ENCODE measurements around the gene CRYBG1. TPM values are rescaled to one million over a fixed set of nuclear protein-coding genes. Genes with fewer than 3 reads are reported as not detected.

Gene CRYBG1
- total and polyA plus RNA-seq, 4 experiments from 2014 or later = 20.5 to 47.1 (median 38.5) TPM

- no peak overlapping the region for H3K4me3 Mint-ChIP-seq
These were observed 4.1 kb upstream of the CRYBG1 start for GRCh38 chr6:106356378-106356777.

GRCh38 chr6:106359959-106360409 is 533 bp upstream of the CRYBG1 start:
- Histone ChIP-seq H3K36me3 (ENCODE audit: insufficient read depth, low read length) (no peaks in the 10 kb centered on the region), H3K4me1 (ENCODE audit: insufficient read depth, low read length) (peaks cover 17% of the 10 kb centered on the region), H3K27ac (ENCODE audit: low read depth, low read length) (no peak overlapping the region), H3K27me3 (ENCODE audit: insufficient read depth, low read length) (peaks cover 10% of the 10 kb centered on the region), H3K9me3 (ENCODE audit: control insufficient read depth in 1 of 2, low read length in 2 of 2) (no peaks in the 10 kb centered on the region), H3K4me3 (ENCODE audit: low read length in 2 of 2) (peak overlapping the region in 1 of 2 donors; percentile 52)
- Mint-ChIP-seq H3K36me3 (no peaks in the 10 kb centered on the region), H3K27me3 (peaks cover 18 to 30% of the 10 kb centered on the region in 2 donors), H3K27ac (peak overlapping the region in 2 of 7 donors; percentile 53 to 78), H3K4me1 (peaks cover 4 to 11% (median 9%) of the 10 kb centered on the region in 4 donors), H3K9me3 (no peaks in the 10 kb centered on the region), H3K4me3 (peak overlapping the region; percentile 54 to 80 (median 74))
- intact Hi-C loops (cut with micrococcal nuclease) = loop anchor here (1.0 to 5.0 kb wide), 2 partner anchors 33 to 619 kb away; partner anchors contain the start of gene ATG5
- ChIA-PET CTCF (ENCODE audit: partially characterized antibody) (interaction anchor here (1.0 to 2.8 kb wide), 10 partner anchors 8 to 619 kb away, joined by 3 to 21 read pairs (median 6); partner anchors contain the start of gene ATG5), POLR2A (ENCODE audit: partially characterized antibody) (no interaction called here)
- DNase-seq = no peak

More at GRCh38 chr6:106356378-106356777, 4.1 kb upstream of the CRYBG1 start:
- Mint-ChIP-seq H3K4me1 (peaks cover 4 to 11% (median 9%) of the 10 kb centered on the region in 4 donors), H3K9me3 (peaks cover 0 to 12% (median 7%) of the 10 kb centered on the region in 8 donors), H3K27me3 (peaks cover 36 to 42% of the 10 kb centered on the region in 2 donors), H3K36me3 (peaks cover 0 to 8% of the 10 kb centered on the region in 2 donors), H3K27ac (no peak overlapping the region)
- no peaks in the 10 kb centered on the region for H3K9me3 ChIP-seq (ENCODE audit: control insufficient read depth in 1 of 2, low read length in 2 of 2)
- ChIA-PET CTCF (ENCODE audit: partially characterized antibody) (interaction anchor here (0.9 to 1.4 kb wide), 4 partner anchors 13 to 623 kb away, joined by 3 to 5 read pairs (median 3); no protein-coding TSS in a partner anchor), POLR2A (ENCODE audit: partially characterized antibody) (no interaction called here)
- H3K4me1 ChIP-seq (ENCODE audit: insufficient read depth, low read length) = peaks cover 16% of the 10 kb centered on the region
- H3K4me3 ChIP-seq (ENCODE audit: low read length in 2 of 2) = no peak overlapping the region
- no peaks in the 10 kb centered on the region for H3K36me3 ChIP-seq (ENCODE audit: insufficient read depth, low read length)
- H3K27me3 ChIP-seq (ENCODE audit: insufficient read depth, low read length) = peaks cover 10% of the 10 kb centered on the region
- no peak overlapping the region for H3K27ac ChIP-seq (ENCODE audit: low read depth, low read length)
- intact Hi-C loops (cut with micrococcal nuclease) = no loop called here
- DNase-seq = no peak

- peaks cover 10 to 23% of the 10 kb centered on the region in 2 donors for H3K27me3 Mint-ChIP-seq
- no peaks in the 10 kb centered on the region for H3K36me3 Mint-ChIP-seq
- H3K27ac Mint-ChIP-seq = peak overlapping the region in 1 of 7 donors; percentile 15
- Histone ChIP-seq H3K4me3 (ENCODE audit: low read length in 2 of 2) (peak overlapping the region; percentile 3 to 52), H3K27ac (ENCODE audit: low read depth, low read length) (no peak overlapping the region), H3K27me3 (ENCODE audit: insufficient read depth, low read length) (peaks cover 6% of the 10 kb centered on the region), H3K4me1 (ENCODE audit: insufficient read depth, low read length) (peaks cover 17% of the 10 kb centered on the region), H3K36me3 (ENCODE audit: insufficient read depth, low read length) (no peaks in the 10 kb centered on the region), H3K9me3 (ENCODE audit: control insufficient read depth in 1 of 2, low read length in 2 of 2) (no peaks in the 10 kb centered on the region)
- ChIA-PET CTCF (ENCODE audit: partially characterized antibody) (interaction anchor here (0.6 to 2.8 kb wide), 15 partner anchors 8 to 930 kb away, joined by 3 to 21 read pairs (median 5); partner anchors contain the start of gene ATG5), POLR2A (ENCODE audit: partially characterized antibody) (interaction anchor here (1.0 to 1.2 kb wide), 2 partner anchors 36 to 152 kb away, joined by 3 read pairs; partner anchors contain the start of gene ATG5)
- H3K9me3 Mint-ChIP-seq = no peaks in the 10 kb centered on the region
- peak overlapping the region; percentile 79 to 89 (median 86) for H3K4me3 Mint-ChIP-seq
- peaks cover 4 to 11% (median 9%) of the 10 kb centered on the region in 4 donors for H3K4me1 Mint-ChIP-seq
- DNase-seq = peak in 3 of 5 donors; percentile 12 to 41 (median 32)
- intact Hi-C loops (cut with micrococcal nuclease) = loop anchor here (1.0 to 5.0 kb wide), 2 partner anchors 34 to 618 kb away; partner anchors contain the start of gene ATG5
These were observed 493 bp downstream of the CRYBG1 start for GRCh38 chr6:106360989-106361430.

- no peak overlapping the region for H3K27ac Mint-ChIP-seq
- no peak for DNase-seq
- no peaks in the 10 kb centered on the region for H3K36me3 Mint-ChIP-seq
- H3K9me3 Mint-ChIP-seq = no peaks in the 10 kb centered on the region
- H3K27ac ChIP-seq (ENCODE audit: low read depth, low read length) = no peak overlapping the region
- intact Hi-C loops (cut with micrococcal nuclease) = loop anchor here (5.0 kb wide), 1 partner anchor 36 kb away; the partner anchor contains the start of gene ATG5
- H3K4me1 ChIP-seq (ENCODE audit: insufficient read depth, low read length) = peaks cover 17% of the 10 kb centered on the region
- no peak overlapping the region for H3K4me3 ChIP-seq (ENCODE audit: low read length in 2 of 2)
- peaks cover 2 to 13% of the 10 kb centered on the region in 2 donors for H3K27me3 Mint-ChIP-seq
- H3K9me3 ChIP-seq (ENCODE audit: control insufficient read depth in 1 of 2, low read length in 2 of 2) = no peaks in the 10 kb centered on the region
- POLR2A ChIA-PET (ENCODE audit: partially characterized antibody) = no interaction called here
- H3K4me1 Mint-ChIP-seq = peaks cover 4 to 11% (median 9%) of the 10 kb centered on the region in 4 donors
- CTCF ChIA-PET (ENCODE audit: partially characterized antibody) = interaction anchor here (1.8 kb wide), 1 partner anchor 23 kb away, joined by 5 read pairs; no protein-coding TSS in a partner anchor
- H3K36me3 ChIP-seq (ENCODE audit: insufficient read depth, low read length) = no peaks in the 10 kb centered on the region
- no peak overlapping the region for H3K4me3 Mint-ChIP-seq
- peaks cover 4% of the 10 kb centered on the region for H3K27me3 ChIP-seq (ENCODE audit: insufficient read depth, low read length)
These were observed 3.1 kb downstream of the CRYBG1 start for GRCh38 chr6:106363401-106364138.

GRCh38 chr6:106369739-106370138 is 9.2 kb downstream of the CRYBG1 start:
- DNase-seq = no peak
- Histone ChIP-seq H3K4me3 (ENCODE audit: low read length in 2 of 2) (no peak overlapping the region), H3K4me1 (ENCODE audit: insufficient read depth, low read length) (no peaks in the 10 kb centered on the region), H3K27ac (ENCODE audit: low read depth, low read length) (no peak overlapping the region), H3K27me3 (ENCODE audit: insufficient read depth, low read length) (no peaks in the 10 kb centered on the region), H3K36me3 (ENCODE audit: insufficient read depth, low read length) (no peaks in the 10 kb centered on the region), H3K9me3 (ENCODE audit: control insufficient read depth in 1 of 2, low read length in 2 of 2) (no peaks in the 10 kb centered on the region)
- Mint-ChIP-seq H3K27ac (no peak overlapping the region), H3K9me3 (no peaks in the 10 kb centered on the region), H3K27me3 (peaks cover 1 to 4% of the 10 kb centered on the region in 2 donors), H3K36me3 (no peaks in the 10 kb centered on the region), H3K4me3 (no peak overlapping the region), H3K4me1 (no peaks in the 10 kb centered on the region)
- intact Hi-C loops (cut with micrococcal nuclease) = no loop called here
- POLR2A ChIA-PET (ENCODE audit: partially characterized antibody) = no interaction called here
- CTCF ChIA-PET (ENCODE audit: partially characterized antibody) = interaction anchor here (1.2 to 2.1 kb wide), 4 partner anchors 9 to 30 kb away, joined by 3 to 7 read pairs (median 6); partner anchors contain the start of gene CRYBG1

GRCh38 chr6:106370639-106371038 is 10.1 kb downstream of the CRYBG1 start:
- intact Hi-C loops (cut with micrococcal nuclease) = no loop called here
- ChIA-PET POLR2A (ENCODE audit: partially characterized antibody) (no interaction called here), CTCF (ENCODE audit: partially characterized antibody) (interaction anchor here (1.5 to 3.7 kb wide), 2 partner anchors 10 to 31 kb away, joined by 4 to 21 read pairs; partner anchors contain the start of gene CRYBG1)

More at GRCh38 chr6:106370639-106371038, 10.1 kb downstream of the CRYBG1 start:
- DNase-seq = no peak
- Mint-ChIP-seq H3K9me3 (no peaks in the 10 kb centered on the region), H3K36me3 (no peaks in the 10 kb centered on the region), H3K4me3 (no peak overlapping the region), H3K27me3 (peaks cover 3 to 8% of the 10 kb centered on the region in 2 donors), H3K27ac (no peak overlapping the region), H3K4me1 (no peaks in the 10 kb centered on the region)
- H3K36me3 ChIP-seq (ENCODE audit: insufficient read depth, low read length) = no peaks in the 10 kb centered on the region
- H3K27ac ChIP-seq (ENCODE audit: low read depth, low read length) = no peak overlapping the region
- no peaks in the 10 kb centered on the region for H3K4me1 ChIP-seq (ENCODE audit: insufficient read depth, low read length)
- no peak overlapping the region for H3K4me3 ChIP-seq (ENCODE audit: low read length in 2 of 2)
- H3K27me3 ChIP-seq (ENCODE audit: insufficient read depth, low read length) = no peaks in the 10 kb centered on the region
- no peaks in the 10 kb centered on the region for H3K9me3 ChIP-seq (ENCODE audit: control insufficient read depth in 1 of 2, low read length in 2 of 2)

Data from CD4-positive, alpha-beta memory T cell (primary cell).